OCI-LY1 (cell line): ENCODE measurements around the gene ST6GALNAC3.

Experiments
- H2AFZ ChIP-seq: fragments of 200-600 bp; sonication (generic), shearing (Covaris generic); 2 replicates; pipeline ENCODE4 v1.6.0; 2014; ENCODE audit warnings: antibody characterized with exemption, mild to moderate bottlenecking, low read length
- H3F3A ChIP-seq: fragments of 200-600 bp; sonication (generic), shearing (Covaris generic); 2 replicates; pipeline ENCODE4 v1.6.0; 2014; ENCODE audit warnings: mild to moderate bottlenecking, antibody characterized with exemption, low read length, moderate library complexity; ENCODE audit not compliant: insufficient read depth
- H3K27ac ChIP-seq: fragments of 200-600 bp; sonication (generic); 2 replicates; pipeline ENCODE4 v1.5.1; 2014; ENCODE audit warnings: low read length, mixed run types, mild to moderate bottlenecking, low read depth; ENCODE audit not compliant: poor library complexity, severe bottlenecking
- H3K27me3 ChIP-seq: fragments of 200-600 bp; sonication (generic); 2 replicates; pipeline ENCODE4 v1.6.0; 2014; ENCODE audit warnings: antibody characterized with exemption, mild to moderate bottlenecking, low read length, moderate library complexity; ENCODE audit not compliant: insufficient read depth
- H3K36me3 ChIP-seq: fragments of 200-600 bp; sonication (generic); 2 replicates; pipeline ENCODE4 v1.6.1; 2014; ENCODE audit warnings: mild to moderate bottlenecking, antibody characterized with exemption, low read length, moderate library complexity, mixed read lengths; ENCODE audit not compliant: insufficient read depth
- H3K4me1 ChIP-seq: fragments of 200-600 bp; sonication (generic); 2 replicates; pipeline ENCODE4 v1.5.1; 2014; ENCODE audit warnings: mild to moderate bottlenecking, low read length, moderate library complexity; ENCODE audit not compliant: insufficient read depth, severe bottlenecking
- H3K4me2 ChIP-seq: fragments of 200-600 bp; sonication (generic), shearing (Covaris generic); 2 replicates; pipeline ENCODE4 v1.6.1; 2014; ENCODE audit warnings: low read length
- H3K4me3 ChIP-seq: fragments of 200-600 bp; sonication (generic); 2 replicates; pipeline ENCODE4 v1.5.1; 2014; ENCODE audit warnings: low read length, low read depth, mild to moderate bottlenecking, mixed read lengths; ENCODE audit not compliant: poor library complexity, severe bottlenecking
- H3K79me2 ChIP-seq: fragments of 200-600 bp; shearing (Covaris generic); 2 replicates; pipeline ENCODE4 v1.6.1; 2016; ENCODE audit warnings: mixed run types, low read length, mixed read lengths; ENCODE audit not compliant: insufficient read depth
- H3K9ac ChIP-seq: fragments of 200-600 bp; sonication (generic), shearing (Covaris generic); 2 replicates; pipeline ENCODE4 v1.6.1; 2014; ENCODE audit warnings: mild to moderate bottlenecking, low read length, mixed read lengths
- H3K9me2 ChIP-seq: fragments of 200-600 bp; sonication (generic), shearing (Covaris generic); 2 replicates; pipeline ENCODE4 v1.6.1; 2014; ENCODE audit warnings: low read depth, mild to moderate bottlenecking, low read length, mixed read lengths
- H3K9me3 ChIP-seq: fragments of 200-600 bp; shearing (Covaris generic); 2 replicates; pipeline ENCODE4 v1.6.1; 2014; ENCODE audit warnings: low read length, mixed read lengths
- H4K20me1 ChIP-seq: fragments of 200-600 bp; sonication (generic), shearing (Covaris generic); 2 replicates; pipeline ENCODE4 v1.6.0; 2016; ENCODE audit warnings: mild to moderate bottlenecking, low read length; ENCODE audit not compliant: insufficient read depth
- EZH2 ChIP-seq: fragments of 200-600 bp; sonication (generic), shearing (Covaris generic); IDR thresholded peaks from 2 replicates; pipeline ENCODE4 v1.8.0; 2017; ENCODE audit warnings: borderline replicate concordance, mixed run types, mild to moderate bottlenecking, antibody characterized with exemption, low read length, moderate library complexity, mixed read lengths
- TF ChIP-seq, protein P1 (sequence below): fragments of 200-600 bp; sonication (generic), shearing (Covaris generic); IDR thresholded peaks from 2 replicates; pipeline ENCODE4 v1.5.1; 2017; ENCODE audit warnings: mild to moderate bottlenecking, antibody characterized with exemption, low read length, moderate library complexity, mixed read lengths

ST6GALNAC3 gene

DNA sequence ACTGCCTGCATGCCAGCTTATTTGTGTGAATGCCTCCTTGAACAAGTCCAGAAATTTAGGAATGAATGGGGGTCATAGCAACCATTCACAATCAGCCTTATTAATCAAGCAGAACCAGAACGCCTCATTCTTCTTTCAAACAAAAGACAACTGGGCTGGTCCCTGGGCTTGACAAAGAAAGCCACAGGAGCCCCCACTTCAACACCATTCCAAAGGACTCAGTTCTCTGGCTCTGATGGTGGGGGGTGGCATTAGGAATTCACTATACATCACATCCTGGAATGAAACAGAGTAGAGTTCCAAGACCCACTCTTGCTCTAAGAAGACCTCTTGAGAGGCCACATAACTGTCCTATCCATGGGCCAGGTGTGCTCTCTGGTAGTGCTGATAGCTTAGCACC, 606.1 kb downstream of the ST6GALNAC3 start:
- Histone ChIP-seq H3K36me3 (no peaks in the 10 kb centered on the region), H3K4me2 (no peak overlapping the region), H3F3A (no peaks in the 10 kb centered on the region), H4K20me1 (no peaks in the 10 kb centered on the region), H3K27me3 (no peaks in the 10 kb centered on the region), H3K4me1 (no peaks in the 10 kb centered on the region), H3K4me3 (no peak overlapping the region), H2AFZ (no peak overlapping the region), H3K9me3 (no peaks in the 10 kb centered on the region), H3K9ac (no peak overlapping the region), H3K79me2 (no peaks in the 10 kb centered on the region), H3K27ac (no peak overlapping the region), H3K9me2 (no peaks in the 10 kb centered on the region)
- no peak for TF ChIP-seq EZH2
- TF ChIP-seq, protein P1, sequence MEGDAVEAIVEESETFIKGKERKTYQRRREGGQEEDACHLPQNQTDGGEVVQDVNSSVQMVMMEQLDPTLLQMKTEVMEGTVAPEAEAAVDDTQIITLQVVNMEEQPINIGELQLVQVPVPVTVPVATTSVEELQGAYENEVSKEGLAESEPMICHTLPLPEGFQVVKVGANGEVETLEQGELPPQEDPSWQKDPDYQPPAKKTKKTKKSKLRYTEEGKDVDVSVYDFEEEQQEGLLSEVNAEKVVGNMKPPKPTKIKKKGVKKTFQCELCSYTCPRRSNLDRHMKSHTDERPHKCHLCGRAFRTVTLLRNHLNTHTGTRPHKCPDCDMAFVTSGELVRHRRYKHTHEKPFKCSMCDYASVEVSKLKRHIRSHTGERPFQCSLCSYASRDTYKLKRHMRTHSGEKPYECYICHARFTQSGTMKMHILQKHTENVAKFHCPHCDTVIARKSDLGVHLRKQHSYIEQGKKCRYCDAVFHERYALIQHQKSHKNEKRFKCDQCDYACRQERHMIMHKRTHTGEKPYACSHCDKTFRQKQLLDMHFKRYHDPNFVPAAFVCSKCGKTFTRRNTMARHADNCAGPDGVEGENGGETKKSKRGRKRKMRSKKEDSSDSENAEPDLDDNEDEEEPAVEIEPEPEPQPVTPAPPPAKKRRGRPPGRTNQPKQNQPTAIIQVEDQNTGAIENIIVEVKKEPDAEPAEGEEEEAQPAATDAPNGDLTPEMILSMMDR = no peak

DNA sequence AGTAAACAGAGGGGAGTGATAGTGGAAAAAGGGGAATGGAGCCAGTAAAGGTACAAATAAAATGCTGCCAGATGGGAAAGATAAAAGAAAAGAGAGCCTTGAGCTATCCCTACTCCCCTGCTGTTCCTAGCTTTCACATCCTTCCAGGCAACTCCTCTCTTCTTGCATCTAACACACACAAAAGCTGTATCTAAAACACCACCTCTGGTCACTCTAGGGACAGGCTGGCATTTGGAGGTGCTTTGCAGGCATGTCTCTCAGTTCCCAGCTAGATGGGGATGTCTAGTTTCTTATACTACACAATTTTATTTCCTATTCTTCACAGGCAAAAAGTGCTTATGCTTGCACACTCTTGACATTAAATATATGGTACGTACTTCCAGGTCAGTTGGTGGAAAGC, 607.6 kb downstream of the ST6GALNAC3 start:
- Histone ChIP-seq H3K9me2 (no peaks in the 10 kb centered on the region), H3K79me2 (no peaks in the 10 kb centered on the region), H3K4me3 (no peak overlapping the region), H3K9ac (no peak overlapping the region), H3K4me1 (no peaks in the 10 kb centered on the region), H4K20me1 (no peaks in the 10 kb centered on the region), H3K27me3 (no peaks in the 10 kb centered on the region), H3K4me2 (no peak overlapping the region), H3K27ac (no peak overlapping the region), H3F3A (no peaks in the 10 kb centered on the region), H2AFZ (no peak overlapping the region), H3K36me3 (no peaks in the 10 kb centered on the region), H3K9me3 (no peaks in the 10 kb centered on the region)
- TF ChIP-seq EZH2 = no peak
- TF ChIP-seq, protein P1 = no peak
